IMR-90 (cell line): ENCODE data around the gene LHFPL3. TPM values are rescaled to one million over a fixed set of nuclear protein-coding genes. Genes with fewer than 3 reads are reported as not detected.

Experiments
- ATAC-seq: fragments of 200-7000 bp; cut with Tn5 transposase; 2 replicates; pipeline ENCODE4 v1.9.1; 2020; ENCODE audit warnings: low read depth, mild to moderate bottlenecking, moderate library complexity
- BruUV-seq: library from RNA; stranded (reverse); fragments of 400-500 nt; replicated peaks from 2 replicates; lab custom pipeline; 2021; lab: Mats Ljungman, UMichigan
- CTCF ChIA-PET: fragments of 300-600 bp; formaldehyde crosslinking; extraction: SDS; loops from one replicate; lab custom pipeline; 2021; ENCODE audit warnings: antibody characterized with exemption; lab: Yijun Ruan, JAX
- POLR2A ChIA-PET: fragments of 300-600 bp; sonication (Branson Sonifier 250); formaldehyde crosslinking; loops from one replicate; lab custom pipeline; 2022; ENCODE audit warnings: antibody characterized with exemption; ENCODE audit not compliant: unreplicated experiment; lab: Charles Lee
- DNase-seq: peaks from one replicate; pipeline ENCODE4 v3.0.0; 2013
- H2AFZ ChIP-seq: replicated peaks from 2 replicates; pipeline ENCODE3; 2013; ENCODE audit warnings: low read length, mild to moderate bottlenecking; ENCODE audit not compliant: poor library complexity
- H2AK5ac ChIP-seq: 2 replicates; pipeline ENCODE4 v1.6.1; 2013; ENCODE audit warnings: low read depth, low read length, inconsistent platforms
- H2AK9ac ChIP-seq: replicated peaks from 2 replicates; pipeline ENCODE3; 2013; ENCODE audit warnings: mild to moderate bottlenecking, low read depth, low read length, moderate library complexity; ENCODE audit not compliant: poor library complexity
- H2BK120ac ChIP-seq: 2 replicates; pipeline ENCODE4 v1.6.1; 2013; ENCODE audit warnings: low read depth, low read length, inconsistent platforms
- H2BK15ac ChIP-seq: 3 replicates; pipeline ENCODE4 v1.6.1; 2013; ENCODE audit warnings: low read depth, low read length, inconsistent platforms
- H2BK20ac ChIP-seq: 2 replicates; pipeline ENCODE4 v1.6.1; 2013; ENCODE audit warnings: low read depth, mild to moderate bottlenecking, inconsistent platforms, low read length, moderate library complexity
- H2BK5ac ChIP-seq: 2 replicates; pipeline ENCODE4 v1.6.1; 2013; ENCODE audit warnings: mild to moderate bottlenecking, low read depth, low read length, inconsistent platforms; ENCODE audit not compliant: poor library complexity, severe bottlenecking
- H3K14ac ChIP-seq: replicated peaks from 2 replicates; pipeline ENCODE4 v1.6.1; 2013; ENCODE audit warnings: low read depth, low read length, inconsistent platforms
- H3K18ac ChIP-seq: 2 replicates; pipeline ENCODE4 v1.6.1; 2013; ENCODE audit warnings: low read depth, low read length, control low read depth
- H3K23ac ChIP-seq: 2 replicates; pipeline ENCODE4 v1.6.1; 2013; ENCODE audit warnings: low read depth, low read length, inconsistent platforms
- H3K27ac ChIP-seq: 2 replicates; pipeline ENCODE4 v1.5.1; 2013; ENCODE audit warnings: mild to moderate bottlenecking, control low read depth, low read length; ENCODE audit not compliant: insufficient read depth
- H3K27me3 ChIP-seq: 2 replicates; pipeline ENCODE4 v1.6.1; 2013; ENCODE audit warnings: low read length; ENCODE audit not compliant: control insufficient read depth, insufficient read depth
- H3K36me3 ChIP-seq: 2 replicates; pipeline ENCODE4 v1.6.1; 2013; ENCODE audit warnings: low read length, mixed read lengths; ENCODE audit not compliant: control insufficient read depth, insufficient read depth
- H3K4ac ChIP-seq: 2 replicates; pipeline ENCODE4 v1.6.1; 2013; ENCODE audit warnings: low read depth, low read length, inconsistent platforms
- H3K4me1 ChIP-seq: 2 replicates; pipeline ENCODE4 v1.6.1; 2013; ENCODE audit warnings: low read length, mixed read lengths; ENCODE audit not compliant: control insufficient read depth, insufficient read depth
- H3K4me2 ChIP-seq: 2 replicates; pipeline ENCODE4 v1.6.1; 2013; ENCODE audit warnings: low read depth, mild to moderate bottlenecking, control low read depth, low read length, moderate library complexity
- H3K4me3 ChIP-seq: 2 replicates; pipeline ENCODE4 v1.5.1; 2013; ENCODE audit warnings: low read depth, mild to moderate bottlenecking, control low read depth, low read length, moderate library complexity; ENCODE audit not compliant: insufficient read depth
- H3K56ac ChIP-seq: 2 replicates; pipeline ENCODE4 v1.6.1; 2013; ENCODE audit warnings: low read length, inconsistent platforms; ENCODE audit not compliant: insufficient read depth; ENCODE audit errors: extremely low read depth
- H3K79me1 ChIP-seq, 2 experiments: 2 replicates each; pipeline ENCODE4 v1.6.1; 2013; ENCODE audit warnings: low read length in 2 of 2, inconsistent platforms in 1 of 2, low read depth in 1 of 2
- H3K9ac ChIP-seq: 2 replicates; pipeline ENCODE4 v1.6.1; 2013; ENCODE audit warnings: low read depth, low read length, control low read depth
- H3K9me1 ChIP-seq: 2 replicates; pipeline ENCODE4 v1.6.1; 2013; ENCODE audit warnings: low read length, inconsistent platforms; ENCODE audit not compliant: insufficient read depth
- H3K9me3 ChIP-seq: 2 replicates; pipeline ENCODE4 v1.6.1; 2013; ENCODE audit warnings: low read length; ENCODE audit not compliant: control insufficient read depth, insufficient read depth
- H4K20me1 ChIP-seq: 2 replicates; pipeline ENCODE4 v1.6.1; 2013; ENCODE audit warnings: low read length, inconsistent platforms; ENCODE audit not compliant: insufficient read depth
- H4K5ac ChIP-seq: 2 replicates; pipeline ENCODE4 v1.6.1; 2013; ENCODE audit warnings: mild to moderate bottlenecking, low read depth, low read length, control low read depth
- H4K8ac ChIP-seq, 2 experiments: 2 replicates each; pipeline ENCODE4 v1.6.1; 2013; ENCODE audit warnings: low read depth in 2 of 2, low read length in 2 of 2, control low read depth in 1 of 2, inconsistent platforms in 1 of 2
- H4K91ac ChIP-seq: 2 replicates; pipeline ENCODE4 v1.6.1; 2013; ENCODE audit warnings: low read depth, low read length, inconsistent platforms; ENCODE audit not compliant: insufficient read depth
- BHLHE40 ChIP-seq: fragments of 150-350 bp; IDR thresholded peaks from 2 replicates; pipeline ENCODE4 v1.6.1; 2016; ENCODE audit warnings: mild to moderate bottlenecking, low read depth, low read length
- CEBPB ChIP-seq: IDR thresholded peaks from 2 replicates; pipeline ENCODE4 v1.6.1; 2012; ENCODE audit warnings: low read depth, low read length, improper control_type of control experiment
- CHD1 ChIP-seq: IDR thresholded peaks from 2 replicates; pipeline ENCODE4 v1.6.1; 2012; ENCODE audit warnings: low read depth, low read length, improper control_type of control experiment
- CTCF ChIP-seq: conservative IDR thresholded peaks from 2 replicates; pipeline ENCODE4 v1.5.1; 2012; ENCODE audit warnings: mild to moderate bottlenecking, low read depth, low read length, improper control_type of control experiment
- FOS ChIP-seq: fragments of 150-350 bp; IDR thresholded peaks from 2 replicates; pipeline ENCODE4 v1.6.1; 2016; ENCODE audit warnings: low read depth, low read length
- MAFK ChIP-seq: IDR thresholded peaks from 2 replicates; pipeline ENCODE4 v1.6.1; 2012; ENCODE audit warnings: low read depth, low read length, improper control_type of control experiment
- MAZ ChIP-seq: IDR thresholded peaks from 2 replicates; pipeline ENCODE4 v1.6.1; 2012; ENCODE audit warnings: low read depth, mild to moderate bottlenecking, low read length, improper control_type of control experiment, moderate library complexity, borderline replicate concordance
- MXI1 ChIP-seq: IDR thresholded peaks from 2 replicates; pipeline ENCODE4 v1.6.1; 2012; ENCODE audit warnings: low read depth, mild to moderate bottlenecking, low read length, moderate library complexity, borderline replicate concordance
- NFE2L2 ChIP-seq: fragments of 150-350 bp; IDR thresholded peaks from 2 replicates; pipeline ENCODE4 v1.6.1; 2016; ENCODE audit warnings: low read depth, mild to moderate bottlenecking, low read length
- POLR2A ChIP-seq: IDR thresholded peaks from 2 replicates; pipeline ENCODE4 v1.6.1; 2012; ENCODE audit warnings: mild to moderate bottlenecking, low read depth, low read length
- RAD21 ChIP-seq: IDR thresholded peaks from 2 replicates; pipeline ENCODE4 v1.6.1; 2012; ENCODE audit warnings: low read length, improper control_type of control experiment
- RCOR1 ChIP-seq: IDR thresholded peaks from 2 replicates; pipeline ENCODE4 v1.6.1; 2012; ENCODE audit warnings: mild to moderate bottlenecking, low read length, improper control_type of control experiment; ENCODE audit not compliant: insufficient replicate concordance
- RFX5 ChIP-seq: IDR thresholded peaks from 2 replicates; pipeline ENCODE4 v1.8.0; 2012; ENCODE audit warnings: low read depth, mild to moderate bottlenecking, low read length, moderate library complexity
- SMC3 ChIP-seq: fragments of 150-350 bp; IDR thresholded peaks from 2 replicates; pipeline ENCODE4 v1.6.1; 2016; ENCODE audit warnings: low read depth, mild to moderate bottlenecking, antibody characterized with exemption, low read length, moderate library complexity
- USF2 ChIP-seq: fragments of 150-350 bp; IDR thresholded peaks from 2 replicates; pipeline ENCODE4 v1.6.1; 2017; ENCODE audit warnings: mild to moderate bottlenecking, antibody characterized with exemption, low read length, low read depth
- WGBS, 2 experiments: methylation state at CpG; one replicate each; pipeline versions ENCODE4 v1.1.5 to v1.1.7; 2013; ENCODE audit warnings: missing lambda C conversion rate in 2 of 2; ENCODE audit not compliant: insufficient read length in 1 of 2; ENCODE audit errors: extremely low coverage in 2 of 2; 5-methylcytosine and 5-hydroxymethylcytosine counted together
- dilution Hi-C: fragments of 300-500 bp; cut with HindIII; formaldehyde crosslinking; loops from one replicate; pipeline ENCODE4 v1.14.3; 2018; ENCODE audit warnings: low sequenced_read_pairs; ENCODE audit not compliant: unreplicated experiment
- in situ Hi-C: fragments of 300-500 bp; cut with MboI; formaldehyde crosslinking; loops from 3 replicates; pipeline ENCODE4 v1.14.3; 2019; ENCODE audit warnings: low sequenced_read_pairs, inconsistent platforms, mixed read lengths
- intact Hi-C: fragments of 100-400 bp; cut with micrococcal nuclease; formaldehyde crosslinking; loops from 2 replicates; pipeline ENCODE4 v1.10.0; 2022
- polyA plus RNA-seq, 3 experiments: library from polyadenylated mRNA; depleted of rRNA; stranded (reverse); fragments of >200 nt; gene quantifications; 2 replicates each; pipeline ENCODE4 v1.2.3, GENCODE V29; 2012; ENCODE audit warnings: low replicate concordance in 1 of 3
- total RNA-seq: library from RNA; depleted of rRNA; stranded (reverse); fragments of >200 nt; gene quantifications from 2 replicates; pipeline ENCODE4 v1.2.3, GENCODE V29; 2012
- TF ChIP-seq, protein P1 (sequence below): fragments of 150-350 bp; IDR thresholded peaks from 2 replicates; pipeline ENCODE4 v1.6.1; 2016; ENCODE audit warnings: low read depth, mild to moderate bottlenecking, low read length, moderate library complexity, borderline replicate concordance

Gene LHFPL3
- total and polyA plus RNA-seq, 2 of the 4 experiments (the other 2 are of a cell fraction) = not detected

GRCh38 chr7:104895522-104896236 is 567.3 kb downstream of the LHFPL3 start:
- no peaks in the 10 kb centered on the region for H3K4me1 ChIP-seq
- H3K4me3 ChIP-seq = no peak overlapping the region
- intact Hi-C loops = no loop called here
- H3K9ac ChIP-seq = no peak overlapping the region
- no peak overlapping the region for H2BK5ac ChIP-seq
- H4K91ac ChIP-seq = no peak overlapping the region
- no peak overlapping the region for H3K14ac ChIP-seq
- no peak overlapping the region for H3K18ac ChIP-seq
- H3K27ac ChIP-seq = no peak overlapping the region
- H2BK120ac ChIP-seq = no peak overlapping the region
- ATAC-seq (no peak), DNase-seq (no peak)
- H3K9me3 ChIP-seq = no peaks in the 10 kb centered on the region
- no peak overlapping the region for H2BK15ac ChIP-seq
- in situ Hi-C loops = no loop called here
- dilution Hi-C loops = no loop called here
- H4K20me1 ChIP-seq = no peaks in the 10 kb centered on the region
- ChIA-PET POLR2A (no interaction called here), CTCF (interaction anchor here (1.1 to 1.8 kb wide), 2 partner anchors 13 to 22 kb away, joined by 4 to 6 read pairs; no protein-coding TSS in a partner anchor)
- no peak overlapping the region for H4K5ac ChIP-seq
- H3K56ac ChIP-seq = no peak overlapping the region
- no peak overlapping the region for H2AK9ac ChIP-seq
- H2AFZ ChIP-seq = no peak overlapping the region
- TF ChIP-seq CHD1 (no peak), RAD21 (no peak), BHLHE40 (no peak), RFX5 (no peak), CTCF (no peak), NFE2L2 (no peak), CEBPB (no peak), SMC3 (no peak), RCOR1 (no peak), USF2 (no peak), POLR2A (no peak), FOS (no peak), MAZ (no peak), MAFK (no peak), MXI1 (no peak)
- TF ChIP-seq, protein P1, sequence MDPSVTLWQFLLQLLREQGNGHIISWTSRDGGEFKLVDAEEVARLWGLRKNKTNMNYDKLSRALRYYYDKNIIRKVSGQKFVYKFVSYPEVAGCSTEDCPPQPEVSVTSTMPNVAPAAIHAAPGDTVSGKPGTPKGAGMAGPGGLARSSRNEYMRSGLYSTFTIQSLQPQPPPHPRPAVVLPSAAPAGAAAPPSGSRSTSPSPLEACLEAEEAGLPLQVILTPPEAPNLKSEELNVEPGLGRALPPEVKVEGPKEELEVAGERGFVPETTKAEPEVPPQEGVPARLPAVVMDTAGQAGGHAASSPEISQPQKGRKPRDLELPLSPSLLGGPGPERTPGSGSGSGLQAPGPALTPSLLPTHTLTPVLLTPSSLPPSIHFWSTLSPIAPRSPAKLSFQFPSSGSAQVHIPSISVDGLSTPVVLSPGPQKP = no peak
- no TSS peak for BruUV-seq
- no peaks in the 10 kb centered on the region for H3K9me1 ChIP-seq
- H3K79me1 ChIP-seq = no peaks in the 10 kb centered on the region
- no peak overlapping the region for H2AK5ac ChIP-seq
- H3K23ac ChIP-seq = no peak overlapping the region
- WGBS, 2 experiments = no CpG with 5 or more reads among the region's 10 CpGs
- no peak overlapping the region for H3K4ac ChIP-seq
- no peak overlapping the region for H2BK20ac ChIP-seq
- peaks cover 24% of the 10 kb centered on the region for H3K27me3 ChIP-seq
- no peaks in the 10 kb centered on the region for H3K36me3 ChIP-seq
- H3K4me2 ChIP-seq = no peak overlapping the region
- H4K8ac ChIP-seq = no peak overlapping the region
